ENCODE results near the gene HERC3.

The HERC3 gene

DNA sequence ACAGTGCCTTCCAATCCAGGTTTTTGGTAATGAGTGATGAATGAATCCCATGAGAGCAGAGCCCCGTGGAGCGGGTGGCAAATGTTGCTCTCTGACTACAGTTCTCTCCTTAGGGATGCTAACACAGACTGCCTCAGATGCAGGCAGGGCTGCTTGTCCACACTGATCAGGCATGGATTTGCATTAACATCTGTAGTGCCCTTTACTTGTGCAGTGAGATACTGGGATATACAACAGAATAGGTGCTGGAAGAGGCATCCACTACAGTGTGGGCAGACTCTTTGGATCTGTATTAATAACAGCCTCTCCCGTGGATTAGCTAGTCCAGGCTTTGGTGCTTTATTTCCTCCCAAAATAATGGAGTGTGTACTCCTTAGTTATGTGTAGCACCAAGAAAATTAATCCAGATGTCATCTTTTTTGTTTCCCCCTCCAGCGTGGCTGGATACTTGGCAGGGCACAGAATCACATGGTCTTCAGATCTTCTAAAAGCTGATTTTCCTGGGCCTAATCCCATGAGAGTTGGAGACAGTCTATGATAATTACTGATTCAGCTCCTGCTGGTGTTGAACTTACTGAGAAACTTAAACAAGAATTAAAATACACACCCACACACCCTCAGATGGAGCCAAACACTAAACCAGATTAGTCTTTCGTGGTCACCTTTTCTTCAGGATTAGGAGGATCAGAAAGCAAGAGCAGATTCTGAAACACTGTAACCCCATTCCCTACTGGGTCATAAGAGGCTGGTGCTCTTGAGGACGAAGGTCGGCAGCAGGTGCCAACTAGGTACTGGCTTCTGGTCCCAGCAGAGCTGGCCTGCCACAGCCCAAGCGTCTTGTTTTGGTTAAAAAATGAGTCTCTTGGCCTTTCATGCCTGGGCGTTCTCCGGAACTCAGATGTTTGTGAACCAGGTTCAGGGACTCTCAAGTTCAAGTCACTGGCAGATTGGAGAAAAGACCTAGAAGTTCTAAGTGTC is 128.5 kb downstream of the HERC3 start:
- DNase-seq (ENCODE audit: low read depth in 2 of 2) = peak; percentile 8 to 9

DNA sequence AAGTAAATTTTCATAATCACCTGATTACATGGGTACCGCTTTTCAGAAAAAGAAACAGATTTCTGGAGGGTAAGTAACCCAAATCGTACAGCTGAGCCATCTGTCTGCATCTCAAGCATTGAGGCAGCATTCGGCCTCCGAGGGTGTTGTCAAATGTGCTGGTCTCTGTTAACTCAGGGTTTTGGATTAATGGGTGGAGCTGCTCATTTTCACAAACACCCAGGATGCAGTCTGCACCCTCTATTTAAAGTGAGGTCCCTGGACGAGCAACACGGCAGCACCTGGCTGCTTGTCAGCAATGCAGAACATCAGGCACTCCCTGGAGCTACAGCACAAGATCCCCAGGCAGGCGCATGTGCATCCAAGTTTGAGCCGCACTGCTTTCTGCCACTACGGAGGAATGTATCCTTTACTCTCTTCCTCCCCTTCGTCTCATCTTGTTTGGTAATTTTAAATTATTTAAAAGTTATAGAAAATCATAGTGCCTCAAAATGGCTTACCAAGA is 130.0 kb downstream of the HERC3 start:
- no peak for DNase-seq (ENCODE audit: low read depth in 2 of 2)

DNA sequence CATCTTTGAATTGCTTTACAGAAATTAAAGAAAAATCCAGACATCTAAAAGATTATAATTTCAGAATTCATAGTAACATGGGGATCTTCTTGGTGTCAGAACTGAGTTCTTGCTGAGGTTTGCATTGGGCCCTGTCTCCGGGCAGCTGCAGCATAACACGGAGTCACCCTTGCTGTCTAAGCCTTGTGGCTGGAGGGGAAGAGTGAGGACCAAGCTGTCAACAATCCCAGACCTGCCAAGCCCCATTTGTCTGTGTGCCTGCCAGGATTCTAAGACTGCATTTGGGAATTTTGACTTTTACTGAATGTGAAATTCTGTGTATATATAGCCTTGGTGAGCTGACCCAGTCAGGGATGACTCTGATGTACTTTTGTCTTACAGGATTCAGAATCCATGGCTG is 130.5 kb downstream of the HERC3 start:
- DNase-seq (ENCODE audit: low read depth in 2 of 2) = no peak

DNA sequence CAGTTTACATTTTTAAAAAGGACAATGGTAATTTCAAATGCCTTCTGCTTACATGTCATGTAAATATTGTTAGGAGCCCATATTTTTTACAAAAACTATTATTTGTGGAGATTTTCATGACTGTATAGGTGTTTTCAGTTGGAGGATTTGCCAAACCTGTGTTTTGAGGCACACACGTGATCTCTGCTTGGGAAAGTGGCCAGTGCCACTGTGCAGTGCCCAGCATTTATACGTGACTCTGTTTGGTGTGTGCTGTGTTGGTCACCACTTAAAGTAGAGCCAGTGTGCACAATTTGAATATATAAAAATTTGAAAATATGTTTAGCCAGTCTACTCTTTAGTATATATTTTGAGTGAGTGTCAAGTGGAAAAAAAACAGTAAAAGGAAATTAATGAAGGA is 132.1 kb downstream of the HERC3 start:
- DNase-seq (ENCODE audit: low read depth in 2 of 2) = no peak

DNA sequence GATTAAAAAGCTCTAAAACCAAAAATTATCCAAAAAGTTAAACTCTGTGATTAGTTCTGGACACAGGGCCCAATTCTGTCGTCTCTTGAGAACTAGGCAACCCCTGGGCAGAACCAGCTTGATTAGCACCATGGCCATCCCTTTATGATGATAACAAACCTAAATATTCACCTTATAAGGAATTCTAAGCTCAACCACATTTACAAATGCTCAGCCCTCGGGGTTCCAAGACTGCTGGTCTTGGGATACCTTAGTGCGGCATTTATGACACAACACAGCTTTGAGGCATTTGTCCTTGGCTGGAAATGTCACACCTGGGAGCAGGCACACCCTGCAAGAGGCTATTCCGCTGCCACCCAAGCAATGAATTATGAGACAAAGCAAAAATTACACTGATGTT is 132.9 kb downstream of the HERC3 start:
- no peak for DNase-seq (ENCODE audit: low read depth in 2 of 2)

DNA sequence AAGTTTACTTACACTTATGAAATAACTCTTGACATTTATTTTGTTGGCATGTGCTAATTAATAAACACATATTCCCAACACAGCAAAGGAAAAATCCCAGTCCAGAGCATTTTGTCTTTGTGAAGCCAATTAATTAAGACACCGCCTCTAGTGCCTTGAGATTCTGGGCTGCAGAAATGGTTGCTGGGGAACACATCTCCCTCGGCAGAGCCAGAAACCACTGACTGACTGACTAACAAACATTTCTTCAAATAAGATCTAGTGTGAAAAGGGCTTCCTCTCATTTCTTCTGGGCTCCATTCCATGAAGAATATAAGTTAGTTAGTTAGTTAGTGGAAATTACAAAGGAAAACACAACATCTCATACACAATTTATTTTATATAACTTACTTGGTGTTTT is 133.7 kb downstream of the HERC3 start:
- DNase-seq (ENCODE audit: low read depth in 2 of 2) = no peak

DNA sequence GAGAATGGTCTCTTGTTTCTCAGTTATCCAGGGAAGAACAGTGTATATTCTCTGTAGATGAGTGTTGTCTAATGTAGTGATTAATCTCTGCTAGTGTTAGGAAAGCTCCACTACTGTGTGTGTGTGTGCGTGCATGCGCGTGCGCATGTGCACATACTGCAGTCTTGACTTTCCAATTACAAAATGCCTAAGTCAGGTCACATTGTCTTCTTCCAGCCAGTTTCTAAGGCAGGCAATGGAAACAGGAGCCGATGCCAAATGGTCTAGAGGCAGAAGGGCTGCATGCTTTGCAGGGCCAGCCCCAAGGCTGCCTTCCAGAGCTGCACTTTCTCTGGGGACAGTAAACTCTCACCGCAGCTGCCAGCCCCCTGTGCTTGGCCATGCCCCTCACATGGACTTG is 135.9 kb downstream of the HERC3 start:
- no peak for DNase-seq (ENCODE audit: low read depth in 2 of 2)

DNA sequence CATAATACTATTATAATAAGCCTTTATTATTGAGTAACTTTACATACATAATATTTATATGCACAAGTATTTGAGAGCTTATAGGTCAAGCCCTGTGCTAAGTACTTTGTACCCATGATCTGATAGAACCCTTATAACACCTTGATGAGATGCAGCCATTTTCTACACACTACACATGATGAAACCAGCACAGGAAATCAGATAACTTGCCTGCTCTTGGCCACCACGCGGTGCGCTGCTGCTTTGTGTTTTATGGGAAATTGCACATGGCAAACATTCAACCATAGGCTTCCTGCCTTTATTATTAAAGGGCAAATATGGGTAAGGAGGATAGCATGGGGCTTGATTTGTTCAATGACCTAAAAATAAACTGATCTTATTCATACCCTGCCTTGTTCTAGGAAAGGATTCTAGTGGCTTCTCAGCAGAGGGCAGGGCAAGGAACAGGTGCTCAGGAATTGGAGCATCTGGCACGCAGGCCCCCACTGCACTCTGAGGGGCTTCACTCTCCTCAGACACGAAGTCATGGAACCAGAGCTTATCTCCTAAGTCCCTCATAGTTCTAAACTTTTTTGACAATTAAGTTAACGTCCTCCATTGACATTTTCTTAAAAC is 137.0 kb downstream of the HERC3 start:
- DNase-seq (ENCODE audit: low read depth in 2 of 2) = no peak

DNA sequence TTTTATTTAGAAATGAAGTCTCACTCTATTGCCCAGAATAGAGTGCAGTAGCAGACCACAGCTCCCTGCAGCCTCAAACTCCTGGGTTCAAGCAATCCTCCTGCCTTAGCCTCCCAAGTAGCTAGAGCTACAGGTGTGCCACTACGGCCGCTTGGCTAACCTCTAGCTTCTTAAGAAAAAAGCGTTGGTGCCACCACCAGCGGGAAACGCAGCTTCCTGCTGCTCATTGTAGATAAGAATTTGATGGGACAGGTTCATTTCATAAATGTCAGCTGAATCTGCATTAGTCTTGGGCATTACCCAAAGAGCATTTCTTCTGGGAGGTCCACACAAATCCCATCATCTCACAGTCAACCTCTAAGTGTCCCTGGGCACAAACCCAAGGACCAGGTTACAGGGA is 138.5 kb downstream of the HERC3 start:
- DNase-seq (ENCODE audit: low read depth in 2 of 2) = no peak

DNA sequence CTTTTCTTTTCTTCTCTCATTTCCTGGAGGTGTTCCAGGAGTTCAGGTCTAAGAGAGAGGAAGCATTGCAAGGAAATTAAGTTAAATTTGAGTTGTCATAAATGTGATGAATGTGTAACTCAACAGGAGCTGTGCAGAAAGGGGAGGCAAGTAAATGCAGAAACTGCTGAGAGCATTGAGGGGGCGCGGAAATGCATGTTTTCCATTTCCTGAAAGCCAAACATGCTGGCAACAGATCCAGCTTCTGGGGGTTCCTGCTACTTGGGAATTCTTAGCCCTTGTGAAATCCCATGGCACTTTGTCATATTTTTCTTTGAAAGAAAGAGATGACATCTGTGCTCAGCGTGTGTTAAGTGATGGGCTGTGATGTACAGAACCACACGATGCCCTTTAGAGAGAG is 139.1 kb downstream of the HERC3 start:
- DNase-seq (ENCODE audit: low read depth in 2 of 2) = peak; percentile 50 to 51

DNA sequence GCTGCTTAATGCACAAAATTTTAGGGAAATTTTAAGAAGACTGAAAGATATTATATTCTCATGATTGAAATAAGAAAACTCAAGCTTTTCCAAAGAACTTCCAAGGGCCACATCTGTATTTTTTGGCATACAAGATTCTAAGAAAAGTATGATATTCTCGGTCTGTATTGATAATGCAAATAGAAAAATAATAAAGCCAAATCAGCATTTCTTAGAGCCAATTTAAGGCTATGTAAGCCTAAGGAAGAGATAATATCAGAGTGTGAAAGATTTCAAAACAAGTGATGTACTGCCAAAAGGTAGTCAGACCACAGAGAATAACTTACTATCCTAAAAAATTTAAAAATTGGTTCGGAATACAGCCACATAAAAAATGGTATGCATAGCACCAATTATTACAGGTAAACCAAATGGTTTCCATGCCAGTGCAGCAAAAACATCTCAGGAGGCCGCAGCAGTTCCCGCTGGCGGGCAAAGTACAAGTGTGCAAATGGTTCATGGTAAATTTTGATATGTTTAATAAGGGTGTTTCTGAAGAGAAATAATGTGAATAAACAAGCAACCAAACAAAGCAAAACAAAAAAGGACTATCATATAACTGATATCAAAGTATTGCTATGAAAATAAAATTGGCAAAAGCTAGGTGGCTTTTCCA is 140.6 kb downstream of the HERC3 start:
- no peak for DNase-seq (ENCODE audit: low read depth in 2 of 2)

DNA sequence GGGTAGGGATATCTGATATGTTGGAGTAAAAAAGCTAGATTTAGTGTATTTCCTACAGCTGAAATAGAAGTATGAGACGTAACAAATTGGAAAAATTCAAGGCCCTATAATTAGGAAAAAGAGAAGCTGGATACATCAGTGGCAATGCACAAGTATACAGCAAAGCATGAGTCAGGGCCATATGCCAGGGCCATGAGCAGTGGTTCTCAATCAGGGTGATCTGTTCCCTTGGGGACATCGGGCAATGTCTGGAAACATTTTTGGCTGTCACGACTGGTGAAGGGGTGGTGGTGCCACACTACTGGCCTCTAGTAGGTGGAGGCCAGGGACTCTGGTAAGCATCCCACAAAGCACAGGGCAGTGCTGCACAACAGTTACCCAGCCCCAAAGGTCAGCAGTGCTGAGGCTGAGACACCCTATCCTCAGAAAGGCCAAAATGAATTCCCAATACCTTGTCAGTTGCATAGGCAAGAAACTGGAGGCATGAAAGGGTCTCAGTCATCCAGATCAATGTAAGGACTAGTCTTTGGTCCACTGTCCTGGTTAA is 142.2 kb downstream of the HERC3 start:
- DNase-seq (ENCODE audit: low read depth in 2 of 2) = no peak

DNA sequence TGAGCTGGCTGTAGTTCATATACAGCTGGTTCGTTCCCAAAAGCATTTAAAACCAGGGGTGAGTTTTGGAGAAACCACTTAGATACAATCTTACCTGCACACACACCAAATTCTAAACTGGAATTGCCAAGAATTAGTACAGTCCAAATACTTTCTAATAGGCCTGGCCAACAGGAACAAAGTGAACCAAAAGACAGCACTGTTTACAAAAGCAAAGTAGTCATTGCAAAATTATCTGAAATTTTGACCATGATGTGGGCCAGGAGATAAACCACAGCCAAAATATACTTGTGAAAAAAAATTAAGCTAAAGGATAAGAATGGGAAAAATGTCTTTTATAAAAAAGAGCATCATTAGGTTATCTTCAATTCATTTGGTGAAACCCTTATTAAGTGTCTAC is 143.3 kb downstream of the HERC3 start:
- DNase-seq (ENCODE audit: low read depth in 2 of 2) = no peak

DNA sequence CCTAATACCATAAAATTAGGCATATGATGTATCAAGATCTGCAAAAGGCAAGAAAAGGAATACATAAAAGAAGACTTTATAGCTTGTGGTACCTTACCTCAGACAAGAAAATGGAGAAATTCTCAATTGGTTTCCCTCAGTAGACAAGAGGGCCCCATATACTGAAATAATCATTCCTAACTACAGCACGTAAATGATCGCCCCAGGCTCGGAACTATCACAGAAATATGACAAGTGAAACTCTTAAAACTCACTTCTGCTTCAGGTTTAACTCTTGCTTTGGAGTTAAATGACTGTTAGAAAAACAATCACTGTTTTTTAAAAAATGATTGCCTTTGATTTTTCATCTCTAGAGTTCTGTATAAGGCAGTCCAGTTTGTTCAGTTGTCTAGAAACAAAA is 144.0 kb downstream of the HERC3 start:
- DNase-seq (ENCODE audit: low read depth in 2 of 2) = no peak

DNA sequence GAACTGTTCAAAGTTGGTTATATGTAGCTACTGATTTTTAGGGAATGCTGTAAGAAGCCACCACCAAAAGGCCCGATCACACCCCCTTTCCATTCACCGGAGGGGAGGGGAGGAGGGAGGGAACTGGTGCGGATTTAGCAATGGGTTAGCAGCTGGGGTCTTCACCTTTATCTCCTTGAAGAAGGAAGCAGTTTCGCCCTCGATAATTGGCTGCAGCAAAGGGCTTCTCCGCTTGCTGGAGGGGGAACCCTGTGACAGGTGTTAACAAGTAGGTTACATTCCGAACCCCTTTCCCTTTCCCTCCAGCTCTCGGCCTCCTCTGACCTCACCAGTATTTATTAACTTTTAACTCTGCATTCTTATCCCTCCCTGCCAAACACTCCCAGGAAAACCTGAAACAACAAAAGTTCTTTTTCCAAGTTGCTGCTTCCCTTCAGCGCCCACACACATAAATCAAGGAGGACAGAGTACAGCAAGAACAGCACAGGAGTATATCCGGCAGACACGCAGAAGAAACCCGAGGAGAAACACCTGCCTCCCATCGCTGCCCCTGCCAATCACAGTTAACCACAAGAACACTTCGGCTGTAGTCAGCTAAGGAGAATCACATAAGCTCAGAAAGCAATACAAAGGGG is 145.1 kb downstream of the HERC3 start:
- DNase-seq (ENCODE audit: low read depth in 2 of 2) = no peak

DNA sequence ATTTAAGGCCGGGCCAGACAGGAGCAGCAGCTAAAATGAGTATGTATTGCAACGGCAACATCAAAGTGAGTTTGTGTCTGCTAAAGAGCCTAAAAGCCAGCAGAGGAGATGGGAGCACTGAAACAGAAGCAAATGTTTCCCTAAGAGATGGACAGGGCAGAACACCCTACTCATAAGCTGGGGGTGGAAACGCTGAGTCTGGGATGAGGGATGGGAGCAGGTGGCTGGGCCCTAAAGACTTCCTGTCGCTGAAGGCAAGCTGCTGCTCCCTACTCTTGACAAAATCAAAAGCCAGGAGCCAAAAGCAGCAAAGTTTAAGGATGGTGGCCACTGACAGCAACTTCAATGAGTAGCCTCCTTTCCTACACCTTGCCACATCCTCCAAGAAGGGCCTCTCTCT is 145.9 kb downstream of the HERC3 start:
- no peak for DNase-seq (ENCODE audit: low read depth in 2 of 2)

DNA sequence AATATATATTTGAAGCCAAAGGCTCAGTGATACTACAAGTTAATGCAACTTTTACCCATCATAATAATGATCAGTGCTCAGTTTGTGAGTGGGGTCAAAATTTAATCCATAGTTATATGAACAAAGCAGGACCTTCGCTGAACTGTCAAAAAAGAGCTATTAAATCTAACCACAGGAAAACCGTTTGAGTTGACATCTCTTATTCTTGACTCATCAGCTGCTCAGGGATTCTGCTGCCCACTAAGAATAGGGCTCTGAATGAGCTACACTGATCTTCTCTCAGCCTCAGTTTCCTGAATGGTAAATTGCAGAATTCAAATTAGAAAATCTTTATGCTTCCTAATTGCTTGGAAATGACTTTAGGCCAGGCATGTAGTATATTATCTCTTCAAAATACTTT is 150.3 kb downstream of the HERC3 start:
- DNase-seq (ENCODE audit: low read depth in 2 of 2) = no peak

DNA sequence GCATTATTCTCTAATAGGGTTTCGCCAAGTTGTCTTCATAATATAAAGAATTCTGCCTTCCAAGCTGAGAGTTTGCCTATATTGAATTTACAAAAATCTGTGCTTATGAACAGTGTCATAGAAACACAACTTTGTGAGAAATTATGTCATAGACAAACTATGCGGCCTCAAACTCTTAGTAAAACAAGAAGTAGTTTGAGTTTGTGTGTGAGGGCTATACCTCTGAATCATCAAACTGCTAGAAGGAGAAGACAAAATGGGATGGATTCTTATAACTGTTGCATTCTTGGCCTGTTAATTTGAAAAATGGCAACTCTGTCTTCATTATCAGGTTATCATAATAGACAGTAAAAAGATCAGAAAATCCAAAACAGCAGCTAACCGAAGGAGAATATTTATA is 151.4 kb downstream of the HERC3 start:
- DNase-seq (ENCODE audit: low read depth in 2 of 2) = peak; percentile 44 to 60

DNA sequence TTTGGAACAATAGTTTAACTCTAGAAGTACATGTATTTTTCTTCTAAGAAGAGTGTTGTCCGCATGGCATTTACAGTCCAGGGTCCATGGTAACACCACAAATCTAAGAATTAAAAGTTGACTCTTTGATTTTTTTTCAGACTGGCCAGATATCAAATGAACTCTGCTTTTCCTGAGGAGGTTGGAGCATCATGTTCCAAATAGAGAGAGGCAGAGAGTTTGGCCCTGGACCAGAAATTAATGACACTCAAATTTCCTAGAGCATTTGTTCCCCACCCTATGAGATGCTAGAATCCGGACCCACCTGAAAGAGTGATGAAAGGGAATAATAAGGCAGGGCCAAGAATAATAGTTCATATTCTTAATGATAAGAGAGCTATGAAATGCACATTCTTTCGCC is 152.3 kb downstream of the HERC3 start:
- DNase-seq (ENCODE audit: low read depth in 2 of 2) = no peak

DNA sequence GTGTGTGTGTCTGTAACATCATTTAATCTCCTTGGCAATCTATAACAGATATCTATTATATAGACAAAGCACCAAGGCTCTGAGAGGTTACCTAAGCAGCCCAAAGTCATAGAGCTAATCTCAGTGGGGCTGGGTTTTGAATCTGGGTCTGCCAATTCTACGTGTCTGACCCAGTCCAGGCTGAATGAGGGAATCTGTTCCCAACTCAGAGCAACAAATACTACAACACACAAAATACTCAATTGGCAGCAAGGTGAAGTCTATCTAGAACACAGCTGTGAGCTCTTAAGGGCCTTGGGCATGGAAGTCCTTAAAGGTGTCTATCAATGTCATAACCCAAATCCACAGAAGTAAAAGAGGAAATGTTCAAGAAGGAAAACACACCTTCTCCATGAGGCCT is 152.9 kb downstream of the HERC3 start:
- no peak for DNase-seq (ENCODE audit: low read depth in 2 of 2)

DNA sequence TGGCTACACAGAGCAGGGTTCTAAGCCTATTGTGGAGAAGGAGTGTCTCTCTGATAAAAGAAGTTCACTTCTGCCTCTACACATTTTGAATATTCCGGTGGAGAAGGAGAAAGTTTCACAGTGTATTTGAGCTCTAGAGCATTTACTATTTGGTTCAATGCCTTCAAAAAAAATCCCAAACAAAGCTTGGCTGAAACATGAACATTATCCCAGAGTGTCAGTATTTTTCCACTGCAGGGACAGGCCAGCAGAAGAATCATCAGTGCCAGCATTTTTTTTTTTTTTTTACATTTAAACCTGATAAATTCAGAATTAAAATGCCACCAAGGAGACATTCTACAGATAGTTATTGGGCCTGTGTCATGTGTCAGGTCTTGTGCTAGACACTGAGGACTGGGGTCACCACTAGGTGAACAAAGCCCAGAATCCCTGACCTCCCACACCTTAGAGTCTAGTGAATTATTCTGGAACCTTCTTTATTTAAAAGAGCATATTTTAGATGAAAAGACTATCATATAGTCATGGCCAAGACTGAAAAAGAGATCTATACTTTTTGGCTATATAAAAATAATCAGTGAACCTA is 153.4 kb downstream of the HERC3 start:
- DNase-seq (ENCODE audit: low read depth in 2 of 2) = no peak
